ENCODE results near the gene MAG.

MAG gene

GRCh38 chr19:35291916-35292315, at the start of gene MAG:
TSS of gene MAG (plus strand) at chr19:35292161. CDS start at chr19:35295409, 3,248 bp downstream.
- no peak for DNase-seq

- no peak for DNase-seq
Observed at GRCh38 chr19:35246466-35247092, 45.4 kb upstream of the MAG start.

GRCh38 chr19:35247526-35248309, 44.2 kb upstream of the MAG start:
- no peak for DNase-seq

GRCh38 chr19:35248310-35249145, 43.4 kb upstream of the MAG start, which contains the start of gene LSR:
TSS of gene LSR (plus strand) at chr19:35249002. CDS start at chr19:35249023, 21 bp downstream.
- no peak for DNase-seq

- no peak for DNase-seq
Observed at GRCh38 chr19:35249146-35249847, 42.7 kb upstream of the MAG start.

GRCh38 chr19:35249848-35250711, 41.9 kb upstream of the MAG start:
- no peak for DNase-seq

GRCh38 chr19:35251456-35251855, 40.5 kb upstream of the MAG start:
- DNase-seq = no peak

GRCh38 chr19:35253316-35254286, 38.4 kb upstream of the MAG start:
- DNase-seq = no peak

- no peak for DNase-seq
Observed at GRCh38 chr19:35254341-35255297, 37.3 kb upstream of the MAG start.

GRCh38 chr19:35256566-35256965, 35.4 kb upstream of the MAG start:
- DNase-seq = no peak

GRCh38 chr19:35257113-35257461, 34.9 kb upstream of the MAG start:
- DNase-seq = no peak

GRCh38 chr19:35260694-35261304, 31.2 kb upstream of the MAG start:
- DNase-seq = no peak

GRCh38 chr19:35261356-35262100, 30.4 kb upstream of the MAG start:
- no peak for DNase-seq

GRCh38 chr19:35262101-35262761, 29.7 kb upstream of the MAG start:
- no peak for DNase-seq

- no peak for DNase-seq
Observed at GRCh38 chr19:35264268-35265125, 27.5 kb upstream of the MAG start.

- no peak for DNase-seq
Observed at GRCh38 chr19:35265126-35265899, 26.6 kb upstream of the MAG start.

Measured in SHP77 treated with DMSO at 0.1 percent for 48 hours (cell line).